ENCODE data around the gene SLC25A26.

Gene SLC25A26

DNA sequence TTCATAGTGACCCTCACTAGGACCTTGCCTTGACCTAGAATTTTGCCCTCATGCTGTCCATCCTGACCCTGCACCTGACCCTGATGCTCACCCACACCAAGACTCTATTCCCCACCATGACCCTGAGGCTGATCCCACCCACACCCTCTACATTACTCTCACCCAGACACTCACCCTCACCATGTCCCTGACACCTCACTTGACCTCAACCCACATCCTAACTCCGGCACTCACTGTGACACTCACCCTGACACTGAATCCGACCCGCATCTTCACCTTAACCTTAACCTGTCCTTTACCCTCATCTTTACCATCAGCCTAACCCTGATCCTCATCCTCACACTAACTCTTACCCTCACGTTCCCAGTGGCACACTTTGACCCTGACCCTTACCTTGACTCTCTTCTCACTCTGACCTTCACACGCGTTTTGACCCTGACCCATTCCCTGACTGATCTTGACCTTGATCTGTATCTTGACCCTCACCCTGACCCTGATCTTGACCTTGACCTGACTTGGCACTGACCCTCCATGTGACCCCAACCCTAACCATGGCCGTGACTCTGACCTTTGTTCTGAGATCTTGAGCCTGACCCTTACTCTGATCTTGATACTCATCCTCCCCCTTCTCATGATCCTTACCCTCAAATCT lies 22.2 kb upstream of the SLC25A26 start:
- H3K4me1 ChIP-seq: no peaks in the 10 kb centered on the region
- no peaks in the 10 kb centered on the region for H3K36me3 ChIP-seq
- no peak overlapping the region for H3K9ac ChIP-seq
- H3K4me3 ChIP-seq: no peak overlapping the region
- no peak overlapping the region for H3K4me2 ChIP-seq
- no peak overlapping the region for H3K27ac ChIP-seq
- no peaks in the 10 kb centered on the region for H4K20me1 ChIP-seq
- no peak for TF ChIP-seq Cebpa-rat (IDR thresholded peaks at IDR 0.05)
- H3K27me3 ChIP-seq: no peaks in the 10 kb centered on the region
- H3K9me3 ChIP-seq: no peaks in the 10 kb centered on the region

DNA sequence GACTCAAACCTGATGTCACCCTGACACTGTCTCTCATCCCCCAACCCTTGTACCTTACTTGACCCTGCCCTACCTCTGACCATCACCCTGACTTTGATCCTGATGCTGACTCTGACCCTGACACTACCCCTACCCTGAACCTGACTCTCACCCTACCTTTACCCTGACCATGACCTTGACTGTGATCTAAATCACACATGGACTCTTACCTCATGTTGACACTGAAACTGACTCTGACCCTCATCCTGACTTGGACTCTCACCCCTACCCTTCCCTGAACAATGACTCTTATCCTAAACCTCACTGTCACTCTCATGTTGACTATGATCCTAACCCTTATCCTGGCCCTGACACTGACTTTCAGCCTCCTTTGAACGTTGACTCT lies 21.7 kb upstream of the SLC25A26 start:
- no peaks in the 10 kb centered on the region for H3K27me3 ChIP-seq
- no peak for TF ChIP-seq Cebpa-rat (IDR thresholded peaks at IDR 0.05)
- no peak overlapping the region for H3K4me3 ChIP-seq
- no peak overlapping the region for H3K27ac ChIP-seq
- H3K36me3 ChIP-seq: no peaks in the 10 kb centered on the region
- no peak overlapping the region for H3K9ac ChIP-seq
- no peak overlapping the region for H3K4me2 ChIP-seq
- H3K9me3 ChIP-seq: no peaks in the 10 kb centered on the region
- no peaks in the 10 kb centered on the region for H4K20me1 ChIP-seq
- H3K4me1 ChIP-seq: no peaks in the 10 kb centered on the region

DNA sequence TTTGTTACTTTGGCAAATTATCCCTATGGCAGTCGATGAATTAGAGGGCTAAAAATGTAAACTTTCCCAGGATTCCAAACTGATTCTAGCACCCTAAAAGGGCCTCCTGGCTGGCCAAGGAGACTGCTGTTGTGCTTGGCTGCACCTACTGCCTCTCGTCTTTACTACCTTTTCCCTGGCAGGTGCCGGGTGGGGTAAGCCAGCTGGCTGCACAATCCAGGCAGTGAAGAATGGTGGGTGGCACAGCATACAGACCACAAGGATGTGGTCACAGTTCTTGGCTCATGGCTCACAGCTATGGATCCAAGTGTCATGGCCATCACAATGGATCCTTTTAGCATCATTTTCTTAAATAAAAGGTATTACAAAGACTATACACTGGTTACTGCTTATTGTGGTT lies 20.7 kb upstream of the SLC25A26 start:
- Histone ChIP-seq H3K4me1 (no peaks in the 10 kb centered on the region), H3K27me3 (no peaks in the 10 kb centered on the region), H3K27ac (no peak overlapping the region), H3K9me3 (no peaks in the 10 kb centered on the region), H3K36me3 (no peaks in the 10 kb centered on the region), H3K9ac (no peak overlapping the region), H3K4me3 (no peak overlapping the region), H4K20me1 (no peaks in the 10 kb centered on the region), H3K4me2 (no peak overlapping the region)
- TF ChIP-seq Cebpa-rat (IDR thresholded peaks at IDR 0.05): no peak

DNA sequence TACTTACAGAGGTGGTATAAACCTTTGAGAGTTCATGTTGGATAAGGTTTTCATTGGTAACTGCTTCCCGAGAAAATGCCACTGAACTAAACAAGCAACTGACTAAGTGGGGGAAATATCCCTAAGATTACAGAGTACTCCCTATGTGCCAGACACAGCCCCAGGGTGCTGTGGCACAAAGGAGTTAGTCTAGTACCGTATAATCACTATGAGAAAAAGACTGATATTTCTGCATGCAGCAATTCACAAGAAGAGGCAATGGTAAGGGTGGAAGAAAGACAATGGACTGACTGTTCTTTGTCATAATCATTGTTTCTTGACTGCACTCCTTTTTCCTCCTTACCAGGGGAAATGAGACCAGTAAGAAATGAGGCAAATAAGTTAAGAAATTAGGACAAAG lies 20.0 kb upstream of the SLC25A26 start:
- H3K27ac ChIP-seq: no peak overlapping the region
- TF ChIP-seq Cebpa-rat (IDR thresholded peaks at IDR 0.05): no peak
- no peaks in the 10 kb centered on the region for H3K36me3 ChIP-seq
- H3K4me3 ChIP-seq: no peak overlapping the region
- H3K4me1 ChIP-seq: no peaks in the 10 kb centered on the region
- no peaks in the 10 kb centered on the region for H3K27me3 ChIP-seq
- no peak overlapping the region for H3K9ac ChIP-seq
- H4K20me1 ChIP-seq: no peaks in the 10 kb centered on the region
- H3K9me3 ChIP-seq: no peaks in the 10 kb centered on the region
- no peak overlapping the region for H3K4me2 ChIP-seq

DNA sequence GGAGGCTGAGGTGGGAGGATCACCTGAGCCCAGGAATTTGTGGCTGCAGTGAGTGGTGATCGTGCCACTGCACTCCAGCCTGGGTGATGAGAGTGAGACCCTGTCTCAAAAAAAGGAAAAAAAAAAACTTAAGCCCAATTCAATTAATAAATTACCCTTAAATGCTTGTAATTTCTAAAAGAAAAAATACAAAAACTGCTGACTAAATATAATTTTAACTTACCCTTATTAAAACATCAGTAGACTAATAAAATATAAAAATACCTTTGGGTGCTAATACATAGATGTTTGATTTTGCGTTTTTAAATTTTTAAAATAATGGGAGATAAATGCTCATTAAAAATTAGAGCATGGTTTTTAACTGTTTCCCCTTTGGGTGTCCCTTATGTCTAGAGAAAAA lies 17.5 kb upstream of the SLC25A26 start:
- no peak overlapping the region for H3K9ac ChIP-seq
- H4K20me1 ChIP-seq: no peaks in the 10 kb centered on the region
- no peak overlapping the region for H3K27ac ChIP-seq
- H3K27me3 ChIP-seq: no peaks in the 10 kb centered on the region
- no peaks in the 10 kb centered on the region for H3K9me3 ChIP-seq
- H3K4me2 ChIP-seq: no peak overlapping the region
- TF ChIP-seq Cebpa-rat (IDR thresholded peaks at IDR 0.05): no peak
- no peaks in the 10 kb centered on the region for H3K4me1 ChIP-seq
- no peak overlapping the region for H3K4me3 ChIP-seq
- H3K36me3 ChIP-seq: no peaks in the 10 kb centered on the region

DNA sequence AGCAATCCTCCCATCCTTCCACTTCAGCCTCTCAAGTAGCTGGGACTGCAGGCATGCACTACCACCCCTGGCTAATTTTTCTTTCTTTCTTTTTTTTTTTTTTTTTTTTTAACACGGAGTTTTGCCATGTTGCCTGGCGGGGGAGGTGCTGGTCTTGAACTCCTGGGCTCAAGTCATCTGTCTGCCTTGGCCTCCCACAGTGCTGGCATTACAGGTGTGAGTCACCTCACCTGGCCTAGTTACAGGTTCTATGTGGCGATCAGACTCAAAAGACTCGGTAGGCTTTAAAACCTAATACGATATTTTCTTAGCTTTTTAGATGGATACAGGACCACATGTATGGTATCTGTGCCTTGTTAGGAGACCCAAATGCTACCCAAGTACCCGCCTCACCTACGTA lies 14.0 kb upstream of the SLC25A26 start:
- no peak overlapping the region for H3K9ac ChIP-seq
- H3K4me3 ChIP-seq: no peak overlapping the region
- H4K20me1 ChIP-seq: no peaks in the 10 kb centered on the region
- no peak for TF ChIP-seq Cebpa-rat (IDR thresholded peaks at IDR 0.05)
- H3K4me1 ChIP-seq: no peaks in the 10 kb centered on the region
- no peaks in the 10 kb centered on the region for H3K27me3 ChIP-seq
- no peak overlapping the region for H3K4me2 ChIP-seq
- H3K27ac ChIP-seq: no peak overlapping the region
- H3K36me3 ChIP-seq: no peaks in the 10 kb centered on the region
- no peaks in the 10 kb centered on the region for H3K9me3 ChIP-seq

DNA sequence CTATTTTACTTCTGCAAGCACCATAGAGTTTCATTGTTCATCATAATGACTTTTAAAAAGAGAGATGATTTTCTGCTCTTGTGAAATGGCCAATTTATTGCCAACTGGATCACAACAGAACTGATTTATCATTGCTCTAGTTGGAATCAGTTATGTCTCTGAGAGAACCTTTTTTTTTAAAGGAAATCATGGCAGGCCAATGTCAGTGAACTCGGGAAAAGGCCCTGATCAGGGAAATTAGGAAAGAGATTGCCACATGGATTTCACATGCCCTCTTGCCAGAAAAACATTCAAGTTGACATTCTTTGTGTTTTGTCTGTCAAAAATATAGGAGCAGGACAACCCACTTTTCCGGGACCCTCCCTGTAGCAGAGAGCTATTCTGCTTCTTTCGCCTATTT lies 12.6 kb upstream of the SLC25A26 start:
- H3K27ac ChIP-seq: no peak overlapping the region
- no peaks in the 10 kb centered on the region for H3K27me3 ChIP-seq
- no peaks in the 10 kb centered on the region for H3K4me1 ChIP-seq
- no peaks in the 10 kb centered on the region for H3K36me3 ChIP-seq
- TF ChIP-seq Cebpa-rat (IDR thresholded peaks at IDR 0.05): no peak
- no peak overlapping the region for H3K4me2 ChIP-seq
- H4K20me1 ChIP-seq: no peaks in the 10 kb centered on the region
- no peaks in the 10 kb centered on the region for H3K9me3 ChIP-seq
- no peak overlapping the region for H3K9ac ChIP-seq
- H3K4me3 ChIP-seq: no peak overlapping the region

DNA sequence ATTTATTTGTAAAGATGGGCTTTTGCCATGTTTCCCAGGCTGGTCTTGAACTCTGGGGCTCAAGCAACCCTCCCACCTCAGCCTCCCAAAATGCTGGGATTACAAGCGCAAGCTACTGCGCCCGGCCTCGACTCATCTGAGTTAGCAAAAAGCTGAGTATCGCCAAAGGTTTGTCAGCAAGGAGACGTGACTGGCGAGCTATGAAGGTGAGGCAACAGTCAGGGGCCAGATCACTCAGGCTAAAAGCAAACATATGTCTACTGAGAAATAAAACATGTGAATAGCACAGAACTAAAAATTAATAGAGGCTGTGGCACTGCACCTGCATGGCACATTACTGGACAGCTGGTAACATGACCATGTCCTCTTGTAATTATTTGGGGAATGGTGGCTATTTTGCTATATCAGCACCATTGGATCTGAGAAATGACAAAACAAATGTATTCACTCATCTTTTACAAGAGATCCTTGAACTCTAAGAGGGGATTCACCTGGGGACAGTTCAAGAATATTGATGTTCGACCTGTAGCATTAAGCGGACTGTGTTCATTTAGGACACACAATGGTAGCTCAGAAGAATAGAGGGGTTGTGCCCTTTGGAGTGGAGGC lies 10.0 kb upstream of the SLC25A26 start:
- H3K27me3 ChIP-seq: no peaks in the 10 kb centered on the region
- no peak overlapping the region for H3K9ac ChIP-seq
- no peaks in the 10 kb centered on the region for H3K36me3 ChIP-seq
- H3K4me2 ChIP-seq: no peak overlapping the region
- H3K4me1 ChIP-seq: no peaks in the 10 kb centered on the region
- no peak overlapping the region for H3K27ac ChIP-seq
- H4K20me1 ChIP-seq: no peaks in the 10 kb centered on the region
- no peak overlapping the region for H3K4me3 ChIP-seq
- TF ChIP-seq Cebpa-rat (IDR thresholded peaks at IDR 0.05): no peak
- no peaks in the 10 kb centered on the region for H3K9me3 ChIP-seq

DNA sequence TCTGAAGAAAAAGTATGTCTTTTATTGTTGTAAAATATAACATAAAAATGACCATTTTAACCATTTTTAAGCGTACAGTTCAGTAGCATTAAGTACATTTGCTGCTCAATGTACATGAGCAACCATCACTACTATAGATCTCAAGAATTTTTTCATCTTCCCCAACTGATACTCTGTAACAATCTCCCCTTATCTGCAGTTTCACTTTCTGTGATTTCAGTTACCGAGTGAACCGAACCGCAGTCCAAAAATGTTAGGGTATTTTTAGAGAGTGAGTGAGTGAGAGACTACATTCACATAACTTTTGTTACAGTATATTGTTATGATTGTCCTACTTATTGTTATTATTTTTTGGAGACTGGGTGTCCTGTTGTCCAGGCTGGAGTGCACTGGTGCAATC lies 9.0 kb upstream of the SLC25A26 start:
- no peak overlapping the region for H3K4me2 ChIP-seq

DNA sequence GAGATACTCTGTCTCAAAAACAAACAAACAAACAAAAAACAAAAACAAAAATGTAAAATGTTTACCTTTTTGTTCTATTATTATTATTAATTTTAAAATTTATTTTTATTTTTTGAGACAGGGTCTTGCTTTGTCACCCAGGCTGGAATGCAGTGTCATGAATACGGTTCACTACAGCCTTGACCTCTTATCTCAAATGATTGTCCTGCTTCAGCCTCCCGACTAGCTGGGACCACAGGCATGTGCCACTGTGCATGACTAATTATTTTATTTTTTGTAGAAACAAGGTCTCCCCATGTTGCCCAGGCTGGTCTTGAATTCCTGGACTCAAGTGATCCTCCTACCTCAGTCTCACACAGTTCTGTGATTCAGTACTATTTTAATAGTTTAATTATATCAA lies 5.7 kb upstream of the SLC25A26 start:
- H3K9ac ChIP-seq: no peak overlapping the region
- TF ChIP-seq Cebpa-rat (IDR thresholded peaks at IDR 0.05): no peak
- H3K27me3 ChIP-seq: no peaks in the 10 kb centered on the region
- H3K9me3 ChIP-seq: no peaks in the 10 kb centered on the region
- no peaks in the 10 kb centered on the region for H4K20me1 ChIP-seq
- no peak overlapping the region for H3K4me3 ChIP-seq
- H3K27ac ChIP-seq: no peak overlapping the region
- no peak overlapping the region for H3K4me2 ChIP-seq
- H3K36me3 ChIP-seq: no peaks in the 10 kb centered on the region
- peaks cover 6% of the 10 kb centered on the region; the same call in 1 of the 2 replicates for H3K4me1 ChIP-seq

More for the DNA sequence above, 9.0 kb upstream of the SLC25A26 start:
- Histone ChIP-seq H3K36me3 (no peaks in the 10 kb centered on the region), H4K20me1 (no peaks in the 10 kb centered on the region), H3K4me1 (no peaks in the 10 kb centered on the region), H3K9me3 (no peaks in the 10 kb centered on the region), H3K4me3 (no peak overlapping the region), H3K9ac (no peak overlapping the region), H3K27ac (no peak overlapping the region), H3K27me3 (no peaks in the 10 kb centered on the region)
- TF ChIP-seq Cebpa-rat (IDR thresholded peaks at IDR 0.05): no peak

DNA sequence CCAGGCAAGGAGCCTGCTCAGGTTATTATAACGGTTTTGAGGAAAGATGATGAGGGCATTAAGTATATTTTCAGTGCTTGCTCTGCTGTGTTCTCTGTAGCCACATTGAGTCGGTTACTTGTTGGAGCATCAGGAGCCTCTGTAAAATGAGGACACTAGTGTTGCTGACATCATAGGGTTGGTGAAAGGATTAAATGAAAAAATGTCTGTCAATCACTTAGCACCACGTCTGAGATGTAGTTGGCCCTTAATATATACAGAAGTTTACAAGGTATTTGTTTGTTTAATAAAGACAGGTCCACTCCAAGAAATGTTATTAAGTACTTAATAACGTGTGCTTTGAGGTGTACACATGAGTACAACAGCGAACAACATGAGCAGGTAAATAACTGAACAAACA lies 735 bp upstream of the SLC25A26 start:
- Histone ChIP-seq H3K27ac (no peak overlapping the region), H3K9ac (no peak overlapping the region), H3K27me3 (no peaks in the 10 kb centered on the region), H3K4me2 (peak overlapping the region; percentile 88), H3K4me1 (peaks cover 18% of the 10 kb centered on the region), H4K20me1 (no peaks in the 10 kb centered on the region), H3K4me3 (peak overlapping the region; percentile 90), H3K9me3 (no peaks in the 10 kb centered on the region), H3K36me3 (peaks cover 23% of the 10 kb centered on the region)
- no peak for TF ChIP-seq Cebpa-rat (IDR thresholded peaks at IDR 0.05)
